ENCODE data around the gene UNC13C. TPM values are rescaled to one million over a fixed set of nuclear protein-coding genes. Genes with fewer than 3 reads are reported as not detected.

Gene UNC13C
- polyA plus RNA-seq, 1 experiment, result not detected

GRCh38 chr15:54119051-54119450 is 140.8 kb downstream of the UNC13C start:
- Histone ChIP-seq H3K4me3 (ENCODE audit: low read depth, low read length) (no peak overlapping the region), H3K9me3 (ENCODE audit: control insufficient read depth, insufficient read depth, low read length) (no peaks in the 10 kb centered on the region), H3K27me3 (ENCODE audit: control insufficient read depth, insufficient read depth, low read length) (no peaks in the 10 kb centered on the region), H3K27ac (ENCODE audit: low read depth, low read length) (no peak overlapping the region)
- ChIA-PET POLR2A (no interaction called here), CTCF (no interaction called here)
- no peak for DNase-seq (ENCODE audit: low read depth, low spot score)
- TF ChIP-seq CTCF (IDR thresholded peaks at IDR 0.05; ENCODE audit: low read depth, low read length), result no peak

- no peak for TF ChIP-seq CTCF (IDR thresholded peaks at IDR 0.05; ENCODE audit: low read depth, low read length)
- CTCF ChIA-PET, result no interaction called here
These were observed 142.8 kb downstream of the UNC13C start for GRCh38 chr15:54120949-54121463.

GRCh38 chr15:54127574-54127973 is 149.3 kb downstream of the UNC13C start:
- no peak for TF ChIP-seq CTCF (IDR thresholded peaks at IDR 0.05; ENCODE audit: low read depth, low read length)
- Histone ChIP-seq H3K27me3 (ENCODE audit: control insufficient read depth, insufficient read depth, low read length) (no peaks in the 10 kb centered on the region), H3K4me3 (ENCODE audit: low read depth, low read length) (no peak overlapping the region), H3K27ac (ENCODE audit: low read depth, low read length) (no peak overlapping the region), H3K9me3 (ENCODE audit: control insufficient read depth, insufficient read depth, low read length) (no peaks in the 10 kb centered on the region)
- ChIA-PET CTCF (no interaction called here), POLR2A (no interaction called here)
- no peak for DNase-seq (ENCODE audit: low read depth, low spot score)

More at GRCh38 chr15:54120949-54121463, 142.8 kb downstream of the UNC13C start:
- Histone ChIP-seq H3K27me3 (ENCODE audit: control insufficient read depth, insufficient read depth, low read length) (no peaks in the 10 kb centered on the region), H3K4me3 (ENCODE audit: low read depth, low read length) (no peak overlapping the region), H3K27ac (ENCODE audit: low read depth, low read length) (no peak overlapping the region), H3K9me3 (ENCODE audit: control insufficient read depth, insufficient read depth, low read length) (no peaks in the 10 kb centered on the region)
- POLR2A ChIA-PET, result no interaction called here
- no peak for DNase-seq (ENCODE audit: low read depth, low spot score)

- H3K27ac ChIP-seq (ENCODE audit: low read depth, low read length), result no peak overlapping the region
- H3K27me3 ChIP-seq (ENCODE audit: control insufficient read depth, insufficient read depth, low read length), result no peaks in the 10 kb centered on the region
- DNase-seq (ENCODE audit: low read depth, low spot score), result no peak
- CTCF ChIA-PET, result no interaction called here
- POLR2A ChIA-PET, result no interaction called here
- H3K4me3 ChIP-seq (ENCODE audit: low read depth, low read length), result no peak overlapping the region
- no peak for TF ChIP-seq CTCF (IDR thresholded peaks at IDR 0.05; ENCODE audit: low read depth, low read length)
- H3K9me3 ChIP-seq (ENCODE audit: control insufficient read depth, insufficient read depth, low read length), result no peaks in the 10 kb centered on the region; the same call in 1 of the 2 replicates
These were observed 153.2 kb downstream of the UNC13C start for GRCh38 chr15:54131410-54131809.

GRCh38 chr15:54149115-54149531 is 170.9 kb downstream of the UNC13C start:
- Histone ChIP-seq H3K27ac (ENCODE audit: low read depth, low read length) (no peak overlapping the region), H3K9me3 (ENCODE audit: control insufficient read depth, insufficient read depth, low read length) (no peaks in the 10 kb centered on the region), H3K27me3 (ENCODE audit: control insufficient read depth, insufficient read depth, low read length) (no peaks in the 10 kb centered on the region), H3K4me3 (ENCODE audit: low read depth, low read length) (no peak overlapping the region)
- ChIA-PET CTCF (no interaction called here), POLR2A (no interaction called here)
- DNase-seq (ENCODE audit: low read depth, low spot score), result no peak
- no peak for TF ChIP-seq CTCF (IDR thresholded peaks at IDR 0.05; ENCODE audit: low read depth, low read length)
